PC-9 (cell line): Measurements from ENCODE around the gene EGFLAM.

Experiments used
- EZH2 ChIP-seq: fragments of 200-600 bp; sonication (generic); IDR thresholded peaks from 2 replicates; pipeline ENCODE4 v1.8.0; 2017; ENCODE audit warnings: antibody characterized with exemption, low read depth
- TF ChIP-seq, protein P1 (sequence below): fragments of 200-600 bp; sonication (generic); conservative IDR thresholded peaks from 2 replicates; pipeline ENCODE4 v1.6.1; 2017; ENCODE audit warnings: mixed run types, antibody characterized with exemption, mild to moderate bottlenecking, moderate library complexity

- TF ChIP-seq, protein P1, sequence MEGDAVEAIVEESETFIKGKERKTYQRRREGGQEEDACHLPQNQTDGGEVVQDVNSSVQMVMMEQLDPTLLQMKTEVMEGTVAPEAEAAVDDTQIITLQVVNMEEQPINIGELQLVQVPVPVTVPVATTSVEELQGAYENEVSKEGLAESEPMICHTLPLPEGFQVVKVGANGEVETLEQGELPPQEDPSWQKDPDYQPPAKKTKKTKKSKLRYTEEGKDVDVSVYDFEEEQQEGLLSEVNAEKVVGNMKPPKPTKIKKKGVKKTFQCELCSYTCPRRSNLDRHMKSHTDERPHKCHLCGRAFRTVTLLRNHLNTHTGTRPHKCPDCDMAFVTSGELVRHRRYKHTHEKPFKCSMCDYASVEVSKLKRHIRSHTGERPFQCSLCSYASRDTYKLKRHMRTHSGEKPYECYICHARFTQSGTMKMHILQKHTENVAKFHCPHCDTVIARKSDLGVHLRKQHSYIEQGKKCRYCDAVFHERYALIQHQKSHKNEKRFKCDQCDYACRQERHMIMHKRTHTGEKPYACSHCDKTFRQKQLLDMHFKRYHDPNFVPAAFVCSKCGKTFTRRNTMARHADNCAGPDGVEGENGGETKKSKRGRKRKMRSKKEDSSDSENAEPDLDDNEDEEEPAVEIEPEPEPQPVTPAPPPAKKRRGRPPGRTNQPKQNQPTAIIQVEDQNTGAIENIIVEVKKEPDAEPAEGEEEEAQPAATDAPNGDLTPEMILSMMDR = no peak
- no peak for TF ChIP-seq EZH2
Observed at GRCh38 chr5:38305148-38305547, 46.8 kb downstream of the EGFLAM start.
